DMS153 treated with DMSO at 0.1 percent for 48 hours (cell line): ENCODE results near the gene USP17L17.
"Not testable (repeated sequence)": the region's sequence is repeated elsewhere in the genome, so short reads cannot be mapped to it uniquely, and the experiment has no call there.

Source experiments
- DNase-seq: peaks from one replicate; lab custom pipeline; 2025; ENCODE audit not compliant: unreplicated experiment; lab: John Stamatoyannopoulos, UW

USP17L17 gene, protein sequence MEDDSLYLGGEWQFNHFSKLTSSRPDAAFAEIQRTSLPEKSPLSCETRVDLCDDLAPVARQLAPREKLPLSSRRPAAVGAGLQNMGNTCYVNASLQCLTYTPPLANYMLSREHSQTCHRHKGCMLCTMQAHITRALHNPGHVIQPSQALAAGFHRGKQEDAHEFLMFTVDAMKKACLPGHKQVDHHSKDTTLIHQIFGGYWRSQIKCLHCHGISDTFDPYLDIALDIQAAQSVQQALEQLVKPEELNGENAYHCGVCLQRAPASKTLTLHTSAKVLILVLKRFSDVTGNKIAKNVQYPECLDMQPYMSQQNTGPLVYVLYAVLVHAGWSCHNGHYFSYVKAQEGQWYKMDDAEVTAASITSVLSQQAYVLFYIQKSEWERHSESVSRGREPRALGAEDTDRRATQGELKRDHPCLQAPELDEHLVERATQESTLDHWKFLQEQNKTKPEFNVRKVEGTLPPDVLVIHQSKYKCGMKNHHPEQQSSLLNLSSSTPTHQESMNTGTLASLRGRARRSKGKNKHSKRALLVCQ

GRCh38 chr4:9243579-9243978 lies at the start of gene USP17L17:
Gene USP17L17 (plus strand): TSS chr4:9243879. CDS start chr4:9243879, 0 bp downstream.
- not testable (repeated sequence) for DNase-seq

DNA sequence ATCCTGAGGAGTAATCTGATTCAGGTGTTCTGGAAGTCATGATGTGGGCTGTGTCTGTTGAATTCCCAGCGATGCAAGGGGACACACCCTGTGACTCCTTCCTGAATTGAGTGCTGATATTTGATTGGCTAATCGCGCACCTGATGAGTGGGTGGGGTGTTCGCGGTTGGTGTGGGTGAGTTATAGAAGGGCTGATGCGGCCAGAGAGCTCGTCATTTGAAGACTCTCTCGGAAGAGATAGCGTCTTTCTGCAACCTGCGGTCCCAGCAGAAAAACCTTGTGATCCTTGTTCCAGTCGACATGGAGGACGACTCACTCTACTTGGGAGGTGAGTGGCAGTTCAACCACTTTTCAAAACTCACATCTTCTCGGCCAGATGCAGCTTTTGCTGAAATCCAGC lies 33.3 kb upstream of the USP17L17 start, which contains the start of gene USP17L10:
TSS of gene USP17L10 (plus strand) at position 301 of the 400 bp plus-strand sequence. CDS start at position 301, 0 bp downstream.
- DNase-seq: not testable (repeated sequence)

GRCh38 chr4:9214701-9215100 lies 29.0 kb upstream of the USP17L17 start:
- not testable (repeated sequence) for DNase-seq

DNA sequence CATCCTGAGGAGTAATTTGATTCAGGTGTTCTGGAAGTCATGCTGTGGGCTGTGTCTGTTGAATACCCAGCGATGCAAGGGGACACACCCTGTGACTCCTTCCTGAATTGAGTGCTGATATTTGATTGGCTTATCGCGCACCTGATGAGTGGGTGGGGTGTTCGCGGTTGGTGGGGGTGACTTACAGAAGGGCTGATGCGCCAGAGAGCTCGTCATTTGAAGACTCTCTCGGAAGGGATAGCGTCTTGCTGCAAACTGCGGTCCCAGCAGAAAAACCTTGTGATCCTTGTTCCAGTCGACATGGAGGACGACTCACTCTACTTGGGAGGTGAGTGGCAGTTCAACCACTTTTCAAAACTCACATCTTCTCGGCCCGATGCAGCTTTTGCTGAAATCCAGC lies 28.6 kb upstream of the USP17L17 start, which contains the start of gene USP17L11:
TSS of gene USP17L11 (plus strand) at position 301 of the 400 bp plus-strand sequence. CDS start at position 301, 0 bp downstream.
- DNase-seq: not testable (repeated sequence)

DNA sequence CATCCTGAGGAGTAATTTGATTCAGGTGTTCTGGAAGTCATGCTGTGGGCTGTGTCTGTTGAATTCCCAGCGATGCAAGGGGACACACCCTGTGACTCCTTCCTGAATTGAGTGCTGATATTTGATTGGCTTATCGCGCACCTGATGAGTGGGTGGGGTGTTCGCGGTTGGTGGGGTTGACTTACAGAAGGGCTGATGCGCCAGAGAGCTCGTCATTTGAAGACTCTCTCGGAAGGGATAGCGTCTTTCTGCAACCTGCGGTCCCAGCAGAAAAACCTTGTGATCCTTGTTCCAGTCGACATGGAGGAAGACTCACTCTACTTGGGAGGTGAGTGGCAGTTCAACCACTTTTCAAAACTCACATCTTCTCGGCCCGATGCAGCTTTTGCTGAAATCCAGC lies 23.8 kb upstream of the USP17L17 start, which contains the start of gene USP17L12:
TSS of gene USP17L12 (plus strand) at position 301 of the 400 bp plus-strand sequence. CDS start at position 301, 0 bp downstream.
- not testable (repeated sequence) for DNase-seq

GRCh38 chr4:9224596-9224995 lies 19.1 kb upstream of the USP17L17 start, which contains the start of gene USP17L13:
Gene USP17L13 (plus strand): TSS chr4:9224896. CDS start chr4:9224896, 0 bp downstream.
- DNase-seq: not testable (repeated sequence)

DNA sequence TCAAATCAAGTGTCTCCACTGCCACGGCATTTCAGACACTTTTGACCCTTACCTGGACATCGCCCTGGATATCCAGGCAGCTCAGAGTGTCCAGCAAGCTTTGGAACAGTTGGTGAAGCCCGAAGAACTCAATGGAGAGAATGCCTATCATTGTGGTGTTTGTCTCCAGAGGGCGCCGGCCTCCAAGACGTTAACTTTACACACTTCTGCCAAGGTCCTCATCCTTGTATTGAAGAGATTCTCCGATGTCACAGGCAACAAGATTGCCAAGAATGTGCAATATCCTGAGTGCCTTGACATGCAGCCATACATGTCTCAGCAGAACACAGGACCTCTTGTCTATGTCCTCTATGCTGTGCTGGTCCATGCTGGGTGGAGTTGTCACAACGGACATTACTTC lies 13.4 kb upstream of the USP17L17 start:
- not testable (repeated sequence) for DNase-seq

DNA sequence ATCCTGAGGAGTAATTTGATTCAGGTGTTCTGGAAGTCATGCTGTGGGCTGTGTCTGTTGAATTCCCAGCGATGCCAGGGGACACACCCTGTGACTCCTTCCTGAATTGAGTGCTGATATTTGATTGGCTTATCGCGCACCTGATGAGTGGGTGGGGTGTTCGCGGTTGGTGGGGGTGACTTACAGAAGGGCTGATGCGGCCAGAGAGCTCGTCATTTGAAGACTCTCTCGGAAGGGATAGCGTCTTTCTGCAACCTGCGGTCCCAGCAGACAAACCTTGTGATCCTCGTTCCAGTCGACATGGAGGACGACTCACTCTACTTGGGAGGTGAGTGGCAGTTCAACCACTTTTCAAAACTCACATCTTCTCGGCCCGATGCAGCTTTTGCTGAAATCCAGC lies 9.6 kb upstream of the USP17L17 start, which contains the start of gene USP17L15:
TSS of gene USP17L15 (plus strand) at position 301 of the 400 bp plus-strand sequence. CDS start at position 301, 0 bp downstream.
- not testable (repeated sequence) for DNase-seq

- not testable (repeated sequence) for DNase-seq
Measured at GRCh38 chr4:9238461-9238860, 5.2 kb upstream of the USP17L17 start.

GRCh38 chr4:9247953-9248680 lies 4.4 kb downstream of the USP17L17 start, which contains the start of gene USP17L18:
Gene USP17L18 (plus strand): TSS chr4:9248630. CDS start chr4:9248630, 0 bp downstream.
- DNase-seq: not testable (repeated sequence)

DNA sequence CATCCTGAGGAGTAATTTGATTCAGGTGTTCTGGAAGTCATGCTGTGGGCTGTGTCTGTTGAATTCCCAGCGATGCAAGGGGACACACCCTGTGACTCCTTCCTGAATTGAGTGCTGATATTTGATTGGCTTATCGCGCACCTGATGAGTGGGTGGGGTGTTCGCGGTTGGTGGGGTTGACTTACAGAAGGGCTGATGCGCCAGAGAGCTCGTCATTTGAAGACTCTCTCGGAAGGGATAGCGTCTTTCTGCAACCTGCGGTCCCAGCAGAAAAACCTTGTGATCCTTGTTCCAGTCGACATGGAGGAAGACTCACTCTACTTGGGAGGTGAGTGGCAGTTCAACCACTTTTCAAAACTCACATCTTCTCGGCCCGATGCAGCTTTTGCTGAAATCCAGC lies 9.4 kb downstream of the USP17L17 start, which contains the start of gene USP17L19:
TSS of gene USP17L19 (plus strand) at position 301 of the 400 bp plus-strand sequence. CDS start at position 301, 0 bp downstream.
- not testable (repeated sequence) for DNase-seq

DNA sequence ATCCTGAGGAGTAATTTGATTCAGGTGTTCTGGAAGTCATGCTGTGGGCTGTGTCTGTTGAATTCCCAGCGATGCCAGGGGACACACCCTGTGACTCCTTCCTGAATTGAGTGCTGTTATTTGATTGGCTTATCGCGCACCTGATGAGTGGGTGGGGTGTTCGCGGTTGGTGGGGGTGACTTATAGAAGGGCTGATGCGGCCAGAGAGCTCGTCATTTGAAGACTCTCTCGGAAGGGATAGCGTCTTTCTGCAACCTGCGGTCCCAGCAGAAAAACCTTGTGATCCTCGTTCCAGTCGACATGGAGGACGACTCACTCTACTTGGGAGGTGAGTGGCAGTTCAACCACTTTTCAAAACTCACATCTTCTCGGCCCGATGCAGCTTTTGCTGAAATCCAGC lies 14.1 kb downstream of the USP17L17 start, which contains the start of gene USP17L20:
TSS of gene USP17L20 (plus strand) at position 301 of the 400 bp plus-strand sequence. CDS start at position 301, 0 bp downstream.
- not testable (repeated sequence) for DNase-seq

GRCh38 chr4:9262572-9262971 lies 18.9 kb downstream of the USP17L17 start, which contains the start of gene USP17L21:
Gene USP17L21 (plus strand): TSS chr4:9262872. CDS start chr4:9262872, 0 bp downstream.
- DNase-seq: not testable (repeated sequence)

- DNase-seq: not testable (repeated sequence)
Measured at GRCh38 chr4:9267319-9267718, 23.6 kb downstream of the USP17L17 start, which contains the start of gene USP17L22. Gene USP17L22 (plus strand): TSS chr4:9267619. CDS start chr4:9267619, 0 bp downstream.

DNA sequence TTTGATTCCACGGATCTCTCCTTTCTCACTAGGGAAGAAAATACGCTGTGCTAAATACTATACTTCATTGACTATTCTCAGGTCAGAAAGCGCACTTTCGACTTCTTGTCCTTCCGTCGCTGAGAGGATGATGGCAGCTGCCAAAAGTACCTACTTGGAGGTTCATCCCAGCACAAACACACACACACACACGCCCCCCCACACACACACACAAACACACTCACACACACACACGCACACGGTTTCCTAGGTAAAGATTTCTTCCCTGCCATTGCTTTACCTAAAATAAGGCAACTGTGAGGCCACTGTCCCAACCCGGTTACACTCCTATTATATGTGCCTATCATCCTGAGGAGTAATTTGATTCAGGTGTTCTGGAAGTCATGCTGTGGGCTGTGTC lies 28.0 kb downstream of the USP17L17 start:
- not testable (repeated sequence) for DNase-seq
